Renal cortex interstitium (tissue), 11 donors: ENCODE results near the gene DNM3. TPM values are rescaled to one million over a fixed set of nuclear protein-coding genes. Genes with fewer than 3 reads are reported as not detected.

Source experiments
- DNase-seq, 11 donors: peaks; one replicate each; pipeline ENCODE4 v3.0.0-alpha.2; 2013; ENCODE audit warnings: low read depth in 9 of 11, low spot score in 4 of 11; ENCODE audit errors: extremely low read depth in 1 of 11
- polyA plus RNA-seq, 3 donors: library from polyadenylated mRNA; unstranded; fragments of 120-200 nt; gene quantifications; one replicate each; pipeline ENCODE4 v1.2.1, GENCODE V29; 2013; ENCODE audit not compliant: insufficient read length in 3 of 3

The DNM3 gene
- polyA plus RNA-seq, 3 donors, result 4.2 to 5.2 (median 4.8) TPM

GRCh38 chr1:171860696-171861095, 19.4 kb downstream of the DNM3 start:
- DNase-seq, result no peak

DNA sequence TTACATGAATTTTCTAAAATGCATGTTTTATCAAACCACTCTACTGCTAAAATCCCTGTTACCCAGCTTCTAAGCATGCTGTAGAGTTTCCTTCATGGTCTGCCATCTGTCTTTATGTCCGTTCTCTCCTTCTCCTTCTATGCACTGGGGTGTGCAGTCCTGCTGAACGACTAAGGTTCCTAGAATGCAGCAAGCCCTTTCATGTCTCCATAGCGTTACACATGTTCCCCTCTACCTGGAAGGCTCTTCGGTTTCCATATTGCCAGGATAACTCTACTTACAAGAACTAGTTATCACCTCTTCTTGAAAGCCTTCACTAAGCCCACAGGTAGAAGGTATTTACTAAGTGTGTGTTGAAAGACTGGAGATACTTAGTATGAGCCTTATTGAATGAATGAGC, 22.2 kb downstream of the DNM3 start:
- DNase-seq, result no peak

DNA sequence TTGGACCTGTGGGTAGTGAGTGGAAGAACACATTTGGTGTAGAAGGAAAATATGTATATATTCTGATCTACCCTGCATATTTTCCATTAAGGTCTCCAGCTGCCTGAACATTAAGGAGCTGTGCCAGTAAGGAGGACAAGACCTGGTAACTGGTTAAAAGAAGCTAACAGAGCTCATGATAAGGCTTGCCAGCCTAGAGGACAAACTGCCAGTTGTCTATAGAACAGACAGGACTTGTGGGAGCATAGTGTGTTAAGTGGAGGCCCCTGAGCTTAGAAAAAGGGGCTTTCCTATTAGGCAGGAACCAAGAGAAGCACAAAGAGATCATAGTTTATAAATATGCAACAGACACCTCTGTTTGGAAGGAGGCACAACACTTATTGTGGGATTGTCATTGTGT, 23.0 kb downstream of the DNM3 start:
- no peak for DNase-seq

- DNase-seq, result no peak
Measured at GRCh38 chr1:171865106-171865505, 23.8 kb downstream of the DNM3 start.

DNA sequence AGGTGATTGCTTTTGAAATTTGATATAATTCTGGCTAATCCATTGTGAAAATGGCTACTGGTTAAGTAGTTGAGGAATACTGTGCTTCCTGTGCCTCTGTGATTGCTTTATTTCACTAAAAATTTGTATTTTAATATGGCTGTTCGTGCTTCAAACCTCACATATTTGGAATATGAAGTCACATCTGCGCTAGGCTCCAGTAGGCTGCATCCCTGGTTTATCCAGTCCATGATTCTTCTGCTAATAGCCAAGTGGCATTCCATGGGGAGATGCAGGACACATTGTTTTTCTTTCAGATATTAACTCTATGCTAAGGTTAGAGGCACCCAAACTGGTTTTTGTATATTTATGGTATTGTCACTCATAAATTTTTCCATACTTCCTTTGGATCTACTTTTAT, 25.9 kb downstream of the DNM3 start:
- DNase-seq, result no peak

DNA sequence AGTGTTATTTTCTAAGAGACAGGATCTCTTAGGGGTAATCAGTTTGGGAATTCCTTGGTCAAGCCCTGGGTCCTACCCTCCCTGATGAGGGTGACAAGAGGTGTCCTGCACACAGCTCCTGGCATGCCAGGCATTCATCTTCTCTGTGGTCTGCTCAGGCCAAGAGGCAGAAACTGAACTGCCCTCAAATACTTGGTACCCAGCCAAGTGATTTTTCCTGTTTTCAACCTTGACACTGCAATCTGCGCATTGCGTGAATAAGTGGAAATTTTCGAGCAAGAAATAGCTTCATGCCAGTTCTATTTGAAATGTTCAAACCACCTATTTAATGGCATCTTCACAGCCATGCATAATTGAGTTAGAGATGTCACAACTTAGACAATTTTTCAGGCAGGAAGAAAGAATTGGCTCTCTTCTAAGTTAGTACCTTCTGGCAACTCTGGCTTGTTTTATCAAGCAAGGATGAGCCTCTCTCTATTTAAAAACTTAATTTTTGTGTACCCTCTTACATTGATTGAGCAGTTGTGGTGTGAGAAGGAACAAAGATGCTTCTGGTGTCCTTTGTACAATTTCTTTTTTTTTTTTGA, 27.0 kb downstream of the DNM3 start:
- peak in 2 of 11 donors; percentile 12 to 16 for DNase-seq

GRCh38 chr1:171869097-171869496, 27.8 kb downstream of the DNM3 start:
- DNase-seq, result peak in 2 of 11 donors; percentile 1 to 14

DNA sequence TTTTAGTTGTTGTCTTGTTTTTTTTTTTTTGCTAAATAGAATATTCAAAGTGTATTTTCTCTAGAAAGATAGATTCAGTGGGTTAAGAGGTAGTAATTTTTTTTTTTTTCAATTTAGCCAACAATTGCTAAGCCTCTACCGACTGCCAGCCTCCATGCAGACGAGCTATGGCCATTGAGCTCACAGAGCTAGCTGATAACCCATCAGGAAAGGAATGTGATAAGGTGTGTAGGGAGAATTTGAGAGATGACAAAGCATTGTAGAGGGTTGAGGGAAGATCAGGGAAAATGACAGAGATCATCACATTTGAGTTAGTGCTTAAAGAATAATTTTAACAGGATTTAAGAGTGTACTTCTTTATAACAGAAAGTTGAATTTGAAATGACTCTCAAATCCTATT, 30.6 kb downstream of the DNM3 start:
- DNase-seq, result no peak

- DNase-seq, result no peak
Measured at GRCh38 chr1:171872430-171872829, 31.1 kb downstream of the DNM3 start.

GRCh38 chr1:171873664-171874063, 32.4 kb downstream of the DNM3 start:
- DNase-seq, result no peak

DNA sequence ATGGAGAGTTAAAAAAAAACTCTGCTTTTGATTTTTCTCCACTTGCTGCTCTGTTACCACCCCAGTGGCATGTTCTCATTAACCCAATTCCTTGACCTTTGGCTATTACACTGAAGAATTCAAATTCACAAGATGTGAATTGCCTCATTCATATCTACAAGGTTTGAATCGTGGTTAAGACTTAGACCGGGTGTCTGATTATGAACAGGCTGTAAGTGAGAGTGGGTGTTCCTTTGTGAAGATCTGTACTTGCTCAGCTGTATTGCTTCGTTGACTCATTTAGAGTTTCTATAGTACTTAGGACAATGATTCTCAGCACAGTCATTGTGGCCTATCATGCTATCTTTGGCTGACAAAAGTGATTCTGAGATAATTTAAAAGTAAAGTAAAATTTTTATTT, 36.4 kb downstream of the DNM3 start:
- DNase-seq, result no peak

GRCh38 chr1:171879556-171879955, 38.3 kb downstream of the DNM3 start:
- DNase-seq, result no peak

- DNase-seq, result no peak
Measured at GRCh38 chr1:171881442-171881841, 40.1 kb downstream of the DNM3 start.

GRCh38 chr1:171883849-171884248, 42.6 kb downstream of the DNM3 start:
- DNase-seq, result no peak

DNA sequence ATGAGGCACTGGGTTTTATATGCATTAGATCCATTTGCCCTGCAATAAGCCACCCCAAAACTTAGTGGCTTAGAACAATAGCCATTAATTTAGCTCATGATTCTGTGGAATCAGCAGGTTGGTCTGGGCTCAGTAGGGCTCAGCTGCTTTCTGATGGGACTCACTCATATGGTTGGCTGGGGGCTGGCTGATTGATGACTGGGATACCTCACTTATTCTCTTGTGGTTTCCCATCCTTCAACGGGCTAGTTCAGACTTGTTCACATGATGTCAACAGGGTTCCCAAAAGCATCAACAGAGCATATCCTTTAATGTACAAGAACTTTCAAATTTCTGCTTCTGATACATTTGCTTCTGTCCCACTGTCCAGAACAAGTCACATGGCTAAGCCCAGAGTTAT, 43.2 kb downstream of the DNM3 start:
- DNase-seq, result no peak

DNA sequence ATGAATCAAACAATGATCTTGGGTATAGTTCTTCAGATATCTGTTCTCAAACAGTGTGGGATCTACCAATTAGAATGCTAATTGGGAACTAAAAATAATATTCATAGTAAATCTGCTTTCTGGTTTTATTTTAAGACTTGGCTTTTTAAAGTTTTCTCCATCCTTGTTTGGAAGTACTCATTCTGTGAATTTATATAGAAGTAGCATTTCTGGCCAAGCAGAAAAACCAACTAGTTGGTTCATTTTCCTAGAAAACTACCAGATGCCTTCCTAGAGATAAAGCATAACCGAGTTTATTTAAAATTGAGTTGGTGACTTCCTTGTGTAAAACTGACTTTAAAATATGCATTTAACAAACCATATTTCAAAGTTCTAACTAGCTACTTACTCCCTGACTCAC, 48.8 kb downstream of the DNM3 start:
- DNase-seq, result no peak

DNA sequence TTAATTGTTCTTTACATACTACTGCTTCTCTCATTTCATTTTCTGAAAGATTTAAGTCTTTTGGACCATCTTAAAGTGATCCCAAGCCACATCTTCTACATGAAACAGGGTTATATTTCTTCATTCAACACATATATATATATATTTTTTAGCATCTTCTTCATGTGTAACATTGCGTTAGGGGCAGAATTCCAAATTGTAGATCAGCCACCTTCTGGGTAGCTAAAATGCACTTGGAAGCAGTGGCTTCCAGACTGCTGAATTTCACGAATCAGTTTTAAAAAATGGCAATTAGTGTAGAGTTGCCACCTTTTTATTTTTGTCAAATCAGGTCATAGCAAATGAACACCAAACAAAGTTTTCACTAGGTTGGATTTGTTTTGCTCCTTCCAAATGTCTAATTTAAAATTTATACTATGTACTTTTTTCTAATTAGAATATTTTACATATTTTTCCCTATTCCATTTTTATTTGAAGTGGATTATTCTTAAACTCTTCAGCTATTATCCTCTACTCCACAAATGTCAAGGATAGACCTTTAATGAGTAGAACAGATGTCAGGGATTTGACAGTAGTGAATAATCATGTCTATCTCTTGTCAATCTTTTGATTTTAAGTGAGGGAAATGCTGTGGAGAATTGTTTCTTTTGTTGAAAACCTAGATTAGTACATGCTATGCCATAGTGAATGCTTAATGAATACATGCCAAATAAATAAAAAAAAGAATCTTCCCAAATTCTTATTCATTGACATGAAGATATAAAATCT, 55.8 kb downstream of the DNM3 start:
- no peak for DNase-seq

GRCh38 chr1:171898941-171899340, 57.6 kb downstream of the DNM3 start:
- no peak for DNase-seq

- no peak for DNase-seq
Measured at GRCh38 chr1:171899838-171900237, 58.5 kb downstream of the DNM3 start.

GRCh38 chr1:171901245-171901644, 59.9 kb downstream of the DNM3 start:
- DNase-seq, result no peak

- no peak for DNase-seq
Measured at GRCh38 chr1:171902527-171902926, 61.2 kb downstream of the DNM3 start.
